Activated B cell treated with CpG ODN at 0.5 μM for 24 hours (primary cell): ENCODE data around the gene CFAP300. TPM values are rescaled to one million over a fixed set of nuclear protein-coding genes. Genes with fewer than 3 reads are reported as not detected.

Experiments
- ATAC-seq: fragments of 200-7000 bp; cut with Tn5 transposase; one replicate; pipeline ENCODE4 v1.10.0; 2021; ENCODE audit warnings: low read depth, mild to moderate bottlenecking, moderate library complexity
- CTCF ChIA-PET: fragments of 350-600 bp; sonication (Branson Sonifier 250); formaldehyde crosslinking; loops from one replicate; lab custom pipeline; 2021; ENCODE audit warnings: antibody characterized with exemption; lab: Charles Lee
- POLR2A ChIA-PET: fragments of 350-600 bp; sonication (Branson Sonifier 250); formaldehyde crosslinking; loops from one replicate; lab custom pipeline; 2021; ENCODE audit warnings: antibody characterized with exemption; lab: Charles Lee
- DNase-seq: peaks from one replicate; pipeline ENCODE4 v3.0.0; 2022
- H3K27ac Mint-ChIP-seq: one replicate; pipeline ENCODE4 v1.8.0; 2020; ENCODE audit warnings: mixed read lengths
- H3K27me3 Mint-ChIP-seq: one replicate; pipeline ENCODE4 v1.8.0; 2021; ENCODE audit warnings: mixed read lengths
- H3K36me3 Mint-ChIP-seq: one replicate; pipeline ENCODE4 v1.8.0; 2021; ENCODE audit warnings: low read depth, mixed read lengths
- H3K4me1 Mint-ChIP-seq: one replicate; pipeline ENCODE4 v1.8.0; 2021; ENCODE audit warnings: mixed read lengths
- H3K4me3 Mint-ChIP-seq: one replicate; pipeline ENCODE4 v1.8.0; 2020; ENCODE audit warnings: mild to moderate bottlenecking, mixed read lengths
- H3K9me3 Mint-ChIP-seq: one replicate; pipeline ENCODE4 v1.8.0; 2020; ENCODE audit warnings: mixed read lengths
- CTCF ChIP-seq: fragments of 200-600 bp; IDR thresholded peaks from one replicate; pipeline ENCODE4 v1.8.0; 2022; ENCODE audit warnings: antibody characterized with exemption, mild to moderate bottlenecking
- intact Hi-C: fragments of 100-400 bp; cut with micrococcal nuclease; formaldehyde crosslinking; loops from one replicate; pipeline ENCODE4 v1.15.1; 2024
- total RNA-seq: library from RNA; stranded (reverse); gene quantifications from 2 replicates; pipeline ENCODE4 v1.2.3, GENCODE V29; 2022

CFAP300 gene
- total RNA-seq, 1 donor from 2014 or later = not detected

DNA sequence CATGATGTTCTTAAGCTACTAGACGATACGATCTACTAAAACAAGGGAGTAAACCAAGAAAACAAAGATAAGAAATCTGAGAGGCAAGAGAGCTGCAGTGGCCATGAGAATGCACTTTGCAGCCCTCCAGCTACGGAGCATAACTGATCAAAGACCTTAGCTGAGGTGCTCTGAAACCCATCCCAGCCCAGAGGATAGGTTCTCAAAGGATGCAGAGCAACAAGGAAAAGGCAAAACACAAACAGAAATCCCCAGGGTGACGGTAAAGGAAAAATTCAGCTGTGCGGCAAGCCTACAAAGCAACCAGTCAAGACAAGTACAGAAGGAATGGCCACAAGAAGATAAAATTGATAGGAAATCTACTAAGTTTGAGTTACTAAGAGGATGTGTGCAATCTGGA, 32.5 kb upstream of the CFAP300 start:
- Mint-ChIP-seq H3K4me3 (no peak overlapping the region), H3K4me1 (no peaks in the 10 kb centered on the region), H3K36me3 (no peaks in the 10 kb centered on the region), H3K9me3 (no peaks in the 10 kb centered on the region), H3K27me3 (peaks cover 9% of the 10 kb centered on the region), H3K27ac (no peak overlapping the region)
- DNase-seq (no peak), ATAC-seq (no peak)
- ChIA-PET CTCF (interaction anchor here (1.3 to 1.4 kb wide), 2 partner anchors 8 to 154 kb away, joined by 4 to 7 read pairs; no protein-coding TSS in a partner anchor), POLR2A (no interaction called here)
- no peak for TF ChIP-seq CTCF
- intact Hi-C loops = no loop called here

GRCh38 chr11:102017026-102017425, 30.2 kb upstream of the CFAP300 start:
- ATAC-seq (no peak), DNase-seq (no peak)
- Mint-ChIP-seq H3K9me3 (no peaks in the 10 kb centered on the region), H3K4me3 (no peak overlapping the region), H3K27me3 (peaks cover 4% of the 10 kb centered on the region), H3K27ac (no peak overlapping the region), H3K4me1 (no peaks in the 10 kb centered on the region), H3K36me3 (no peaks in the 10 kb centered on the region)
- CTCF ChIA-PET = interaction anchor here (0.8 to 1.9 kb wide), 3 partner anchors 9 to 156 kb away, joined by 3 to 10 read pairs (median 5); no protein-coding TSS in a partner anchor
- POLR2A ChIA-PET = no interaction called here
- intact Hi-C loops = no loop called here
- TF ChIP-seq CTCF = no peak

- no peak for DNase-seq
- Mint-ChIP-seq H3K27ac (no peak overlapping the region), H3K27me3 (peaks cover 16% of the 10 kb centered on the region), H3K36me3 (no peaks in the 10 kb centered on the region), H3K4me3 (no peak overlapping the region), H3K4me1 (no peaks in the 10 kb centered on the region), H3K9me3 (no peaks in the 10 kb centered on the region)
- no peak for TF ChIP-seq CTCF
- POLR2A ChIA-PET = no interaction called here
- CTCF ChIA-PET = interaction anchor here (2.9 kb wide), 1 partner anchor 18 kb away, joined by 7 read pairs; no protein-coding TSS in a partner anchor
- no peak for ATAC-seq
- intact Hi-C loops = no loop called here
Observed at GRCh38 chr11:102026217-102026616, 21.0 kb upstream of the CFAP300 start.

DNA sequence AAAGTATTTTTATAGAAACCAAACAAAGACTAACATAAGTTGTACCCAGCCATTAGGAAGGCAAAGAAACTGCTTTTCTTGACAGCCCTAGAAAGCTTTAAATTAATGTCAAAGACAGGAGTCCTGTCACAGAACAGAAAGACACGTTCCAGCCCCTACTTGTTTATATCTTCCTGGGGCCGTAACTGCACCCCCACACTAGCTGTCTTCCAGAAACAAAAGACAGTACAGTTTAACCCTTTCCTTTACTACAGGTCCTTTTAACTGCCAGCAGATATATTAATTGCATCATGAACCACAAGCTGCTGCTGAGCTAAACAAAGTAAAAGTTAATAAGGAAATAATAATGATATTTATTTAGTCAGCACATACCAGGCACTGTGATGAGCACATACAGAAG, 20.3 kb upstream of the CFAP300 start:
- Mint-ChIP-seq H3K27me3 (peaks cover 16% of the 10 kb centered on the region), H3K4me1 (no peaks in the 10 kb centered on the region), H3K27ac (no peak overlapping the region), H3K9me3 (no peaks in the 10 kb centered on the region), H3K4me3 (no peak overlapping the region), H3K36me3 (no peaks in the 10 kb centered on the region)
- TF ChIP-seq CTCF = no peak
- ChIA-PET POLR2A (no interaction called here), CTCF (interaction anchor here (2.9 kb wide), 1 partner anchor 19 kb away, joined by 7 read pairs; no protein-coding TSS in a partner anchor)
- DNase-seq (no peak), ATAC-seq (no peak)
- intact Hi-C loops = no loop called here

DNA sequence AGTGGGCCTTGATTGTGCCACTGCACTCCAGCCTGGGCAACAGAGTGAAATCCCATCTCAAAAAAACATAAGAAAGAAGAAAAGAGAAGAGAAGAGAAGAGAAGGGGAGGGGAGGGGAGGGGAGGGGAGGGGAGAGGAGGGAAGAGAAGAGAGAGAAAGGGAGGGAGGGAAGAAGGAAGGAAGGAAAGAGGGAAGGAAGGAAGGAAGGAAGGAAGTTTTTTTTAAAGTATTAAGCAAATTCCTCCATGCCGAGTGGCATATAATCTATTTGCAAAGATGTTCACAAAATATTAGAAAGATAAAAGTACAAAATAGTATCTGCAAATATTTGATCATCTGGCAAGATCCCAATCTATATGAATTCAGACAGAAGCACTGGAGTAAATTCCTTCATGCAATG, 10.5 kb upstream of the CFAP300 start:
- no peaks in the 10 kb centered on the region for H3K36me3 Mint-ChIP-seq
- ChIA-PET POLR2A (no interaction called here), CTCF (no interaction called here)
- no peak for TF ChIP-seq CTCF
- peaks cover 7% of the 10 kb centered on the region for H3K27me3 Mint-ChIP-seq
- no peak for ATAC-seq
- H3K4me3 Mint-ChIP-seq = no peak overlapping the region
- no peak overlapping the region for H3K27ac Mint-ChIP-seq
- H3K4me1 Mint-ChIP-seq = no peaks in the 10 kb centered on the region
- DNase-seq = no peak
- intact Hi-C loops = no loop called here
- H3K9me3 Mint-ChIP-seq = peaks cover 4% of the 10 kb centered on the region
